ENCODE results near the gene TTC28.

TTC28 gene

GRCh38 chr22:28112190-28112544 lies 567.5 kb downstream of the TTC28 start:
- no peaks in the 10 kb centered on the region for H3K9me3 ChIP-seq (ENCODE audit: insufficient read depth, low read depth, low read length)
- H3K4me1 ChIP-seq (ENCODE audit: insufficient read depth, low read length, poor library complexity, severe bottlenecking): no peaks in the 10 kb centered on the region
- peaks cover 20% of the 10 kb centered on the region; the same call in 1 of the 2 replicates for H3K79me2 ChIP-seq (ENCODE audit: insufficient read depth, low read length)
- H2AFZ ChIP-seq (ENCODE audit: low read length): no peak overlapping the region
- no peak overlapping the region for H3K4me3 ChIP-seq (ENCODE audit: low read length, poor library complexity, severe bottlenecking)
- H3K4me2 ChIP-seq (ENCODE audit: low read depth, low read length, poor library complexity, severe bottlenecking): no peak overlapping the region
- no peaks in the 10 kb centered on the region for H3K9me2 ChIP-seq (replicated peaks; ENCODE audit: low read depth, low read length)
- TF ChIP-seq CTCF (conservative IDR thresholded peaks at IDR 0.05; ENCODE audit: low read length): no peak
- TF ChIP-seq EZH2phosphoT487 (IDR thresholded peaks at IDR 0.05; ENCODE audit: borderline replicate concordance): no peak
- no peaks in the 10 kb centered on the region for H4K20me1 ChIP-seq (ENCODE audit: insufficient read depth, low read length, poor library complexity, severe bottlenecking)
- no peak overlapping the region for H3K9ac ChIP-seq (ENCODE audit: low read depth, low read length, poor library complexity, severe bottlenecking)
- H3K36me3 ChIP-seq (ENCODE audit: insufficient read depth, low read length): peaks cover 28% of the 10 kb centered on the region; the same call in 1 of the 2 replicates
- no peaks in the 10 kb centered on the region for H3F3A ChIP-seq (ENCODE audit: low read depth)
- H3K27me3 ChIP-seq (ENCODE audit: insufficient read depth, low read length, poor library complexity, severe bottlenecking): no peaks in the 10 kb centered on the region

- Histone ChIP-seq H3K79me2 (ENCODE audit: insufficient read depth, low read length) (peaks cover 17% of the 10 kb centered on the region; the same call in 1 of the 2 replicates), H3K9me2 (replicated peaks; ENCODE audit: low read depth, low read length) (no peaks in the 10 kb centered on the region), H3F3A (ENCODE audit: low read depth) (no peaks in the 10 kb centered on the region), H3K9ac (ENCODE audit: low read depth, low read length, poor library complexity, severe bottlenecking) (no peak overlapping the region), H3K4me1 (ENCODE audit: insufficient read depth, low read length, poor library complexity, severe bottlenecking) (no peaks in the 10 kb centered on the region), H2AFZ (ENCODE audit: low read length) (no peak overlapping the region), H3K4me2 (ENCODE audit: low read depth, low read length, poor library complexity, severe bottlenecking) (no peak overlapping the region), H3K4me3 (ENCODE audit: low read length, poor library complexity, severe bottlenecking) (no peak overlapping the region), H3K27me3 (ENCODE audit: insufficient read depth, low read length, poor library complexity, severe bottlenecking) (no peaks in the 10 kb centered on the region), H3K36me3 (ENCODE audit: insufficient read depth, low read length) (peaks cover 28% of the 10 kb centered on the region), H4K20me1 (ENCODE audit: insufficient read depth, low read length, poor library complexity, severe bottlenecking) (no peaks in the 10 kb centered on the region), H3K9me3 (ENCODE audit: insufficient read depth, low read depth, low read length) (no peaks in the 10 kb centered on the region)
- TF ChIP-seq CTCF (conservative IDR thresholded peaks at IDR 0.05; ENCODE audit: low read length) (no peak), EZH2phosphoT487 (IDR thresholded peaks at IDR 0.05; ENCODE audit: borderline replicate concordance) (no peak)
These were observed 568.0 kb downstream of the TTC28 start for GRCh38 chr22:28111501-28112189.

GRCh38 chr22:28108851-28109250 lies 570.8 kb downstream of the TTC28 start:
- Histone ChIP-seq H4K20me1 (ENCODE audit: insufficient read depth, low read length, poor library complexity, severe bottlenecking) (no peaks in the 10 kb centered on the region), H3F3A (ENCODE audit: low read depth) (no peaks in the 10 kb centered on the region), H3K4me2 (ENCODE audit: low read depth, low read length, poor library complexity, severe bottlenecking) (no peak overlapping the region), H3K36me3 (ENCODE audit: insufficient read depth, low read length) (peaks cover 49% of the 10 kb centered on the region), H3K9me2 (replicated peaks; ENCODE audit: low read depth, low read length) (no peaks in the 10 kb centered on the region), H3K4me3 (ENCODE audit: low read length, poor library complexity, severe bottlenecking) (no peak overlapping the region), H3K4me1 (ENCODE audit: insufficient read depth, low read length, poor library complexity, severe bottlenecking) (peaks cover 21% of the 10 kb centered on the region), H3K27me3 (ENCODE audit: insufficient read depth, low read length, poor library complexity, severe bottlenecking) (no peaks in the 10 kb centered on the region), H3K9ac (ENCODE audit: low read depth, low read length, poor library complexity, severe bottlenecking) (no peak overlapping the region), H2AFZ (ENCODE audit: low read length) (no peak overlapping the region), H3K79me2 (ENCODE audit: insufficient read depth, low read length) (peaks cover 10% of the 10 kb centered on the region), H3K9me3 (ENCODE audit: insufficient read depth, low read depth, low read length) (no peaks in the 10 kb centered on the region)
- no peak for TF ChIP-seq EZH2phosphoT487 (IDR thresholded peaks at IDR 0.05; ENCODE audit: borderline replicate concordance)
- TF ChIP-seq CTCF (conservative IDR thresholded peaks at IDR 0.05; ENCODE audit: low read length): no peak

All from Loucy (cell line).